HG03103 (cell line): ENCODE measurements around the gene RPS6KA2.
"Not testable (repeated sequence)": the region's sequence is repeated elsewhere in the genome, so short reads cannot be mapped to it uniquely, and the experiment has no call there.

Source experiments
- ATAC-seq: cut with Tn5 transposase; IDR thresholded peaks from one replicate; pipeline ENCODE4 v1.9.1; 2021; ENCODE audit warnings: low read depth; ENCODE audit not compliant: unreplicated experiment

RPS6KA2 gene

GRCh38 chr6:166389119-166389518, 237.9 kb downstream of the RPS6KA2 start:
- ATAC-seq: no peak

- no peak for ATAC-seq
Measured at GRCh38 chr6:166388290-166389004, 238.6 kb downstream of the RPS6KA2 start.

- ATAC-seq: no peak
Measured at GRCh38 chr6:166387642-166388289, 239.3 kb downstream of the RPS6KA2 start.

- ATAC-seq: not testable (repeated sequence)
Measured at GRCh38 chr6:166387098-166387497, 240.0 kb downstream of the RPS6KA2 start.

- ATAC-seq: no peak
Measured at GRCh38 chr6:166386111-166386510, 240.9 kb downstream of the RPS6KA2 start.

GRCh38 chr6:166383802-166384363, 243.2 kb downstream of the RPS6KA2 start:
- peak; percentile 3 for ATAC-seq

- peak; percentile 82 for ATAC-seq
Measured at GRCh38 chr6:166382933-166383801, 243.9 kb downstream of the RPS6KA2 start, which contains the start of gene MPC1. Gene MPC1, minus strand, starts transcription at chr6:166382940. Its CDS starts 64 bp downstream, at chr6:166382876.

- ATAC-seq: peak; percentile 1
Measured at GRCh38 chr6:166382500-166382932, 244.5 kb downstream of the RPS6KA2 start.

GRCh38 chr6:166381733-166382499, 245.1 kb downstream of the RPS6KA2 start:
- peak; percentile 43 for ATAC-seq

GRCh38 chr6:166381381-166381732, 245.7 kb downstream of the RPS6KA2 start:
- ATAC-seq: no peak

GRCh38 chr6:166379800-166380199, 247.3 kb downstream of the RPS6KA2 start:
- no peak for ATAC-seq

GRCh38 chr6:166379103-166379586, 247.9 kb downstream of the RPS6KA2 start:
- no peak for ATAC-seq

GRCh38 chr6:166377721-166378120, 249.3 kb downstream of the RPS6KA2 start:
- ATAC-seq: no peak

- no peak for ATAC-seq
Measured at GRCh38 chr6:166375013-166375412, 252.0 kb downstream of the RPS6KA2 start.

GRCh38 chr6:166370489-166370888, 256.6 kb downstream of the RPS6KA2 start:
- no peak for ATAC-seq

- no peak for ATAC-seq
Measured at GRCh38 chr6:166369782-166370181, 257.3 kb downstream of the RPS6KA2 start.

- no peak for ATAC-seq
Measured at GRCh38 chr6:166366921-166367320, 260.1 kb downstream of the RPS6KA2 start.

- ATAC-seq: no peak
Measured at GRCh38 chr6:166365806-166366205, 261.2 kb downstream of the RPS6KA2 start.

- no peak for ATAC-seq
Measured at GRCh38 chr6:166365221-166365620, 261.8 kb downstream of the RPS6KA2 start.

- no peak for ATAC-seq
Measured at GRCh38 chr6:166364456-166364855, 262.6 kb downstream of the RPS6KA2 start.
